H1 (cell line): ENCODE data around the gene REELD1. TPM values are rescaled to one million over a fixed set of nuclear protein-coding genes. Genes with fewer than 3 reads are reported as not detected.

Source experiments
- CTCF ChIA-PET: fragments of 300-600 bp; sonication (Branson Sonifier 250); formaldehyde crosslinking; loops from one replicate; lab custom pipeline; 2021; ENCODE audit not compliant: partially characterized antibody; lab: Charles Lee
- POLR2A ChIA-PET: fragments of 300-600 bp; sonication (Branson Sonifier 250); formaldehyde crosslinking; loops from one replicate; lab custom pipeline; 2021; ENCODE audit warnings: inconsistent platforms; ENCODE audit not compliant: partially characterized antibody; lab: Charles Lee
- DNase-seq, 2 experiments: peaks; one replicate each; pipeline versions ENCODE4 v3.0.0 to v3.0.0-alpha.2; 2010 to 2022; ENCODE audit warnings: low spot score in 2 of 2, low read depth in 1 of 2, mixed read lengths in 1 of 2
- FAIRE-seq: peaks from 2 replicates; lab custom pipeline; 2011; peaks lifted over from hg19 to GRCh38; lab: Jason Lieb, UNC
- H2AFZ ChIP-seq: 2 replicates; pipeline ENCODE4 v1.8.1; 2012; ENCODE audit warnings: low read length, inconsistent platforms
- H2AK5ac ChIP-seq: 2 replicates; pipeline ENCODE4 v1.6.1; 2013; ENCODE audit warnings: low read depth, low read length
- H2BK120ac ChIP-seq: replicated peaks from 2 replicates; pipeline ENCODE3; 2013; ENCODE audit warnings: low read depth, low read length, inconsistent platforms
- H2BK12ac ChIP-seq: 2 replicates; pipeline ENCODE4 v1.6.1; 2013; ENCODE audit warnings: low read depth, low read length
- H2BK15ac ChIP-seq: 2 replicates; pipeline ENCODE4 v1.6.1; 2013; ENCODE audit warnings: low read length
- H2BK20ac ChIP-seq: 2 replicates; pipeline ENCODE4 v1.6.1; 2013; ENCODE audit warnings: low read length
- H2BK5ac ChIP-seq: 2 replicates; pipeline ENCODE4 v1.6.1; 2013; ENCODE audit warnings: low read depth, low read length
- H3K14ac ChIP-seq: 2 replicates; pipeline ENCODE4 v1.6.1; 2013; ENCODE audit warnings: inconsistent platforms; ENCODE audit not compliant: insufficient read length
- H3K18ac ChIP-seq: 2 replicates; pipeline ENCODE4 v1.6.1; 2013; ENCODE audit warnings: low read length; ENCODE audit errors: extremely low read depth
- H3K23ac ChIP-seq: 2 replicates; pipeline ENCODE4 v1.6.1; 2013; ENCODE audit warnings: inconsistent platforms; ENCODE audit not compliant: insufficient read length
- H3K23me2 ChIP-seq: 2 replicates; pipeline ENCODE4 v1.6.1; 2013; ENCODE audit warnings: low read depth, low read length
- H3K27ac ChIP-seq: 2 replicates; pipeline ENCODE4 v1.6.1; 2011; ENCODE audit warnings: low read depth, low read length, inconsistent platforms
- H3K27me3 ChIP-seq, 4 experiments: replicated peaks in 1 of 4; 1 replicate in 1 of 4; 2 replicates in 3 of 4; pipeline versions ENCODE4 v1.6.1 to v1.8.1; 2011 to 2013; ENCODE audit warnings: low read length in 3 of 4, mild to moderate bottlenecking in 3 of 4, inconsistent platforms in 2 of 4, mixed read lengths in 2 of 4, moderate library complexity in 1 of 4; ENCODE audit not compliant: control insufficient read depth in 3 of 4, insufficient read depth in 3 of 4; ENCODE audit errors: extremely low read depth in 1 of 4
- H3K36me3 ChIP-seq, 4 experiments: 2 replicates each; pipeline versions ENCODE4 v1.6.1 to v1.8.1; 2011 to 2013; ENCODE audit warnings: mild to moderate bottlenecking in 4 of 4, low read length in 3 of 4, moderate library complexity in 2 of 4, control low read depth in 1 of 4, inconsistent platforms in 1 of 4; ENCODE audit not compliant: insufficient read depth in 4 of 4, control insufficient read depth in 2 of 4
- H3K4ac ChIP-seq: replicated peaks from 2 replicates; pipeline ENCODE3; 2013; ENCODE audit warnings: low read length, low read depth, mixed read lengths, inconsistent platforms; ENCODE audit not compliant: insufficient read length
- H3K4me1 ChIP-seq, 4 experiments: replicated peaks in 1 of 4; 1 replicate in 1 of 4; 2 replicates in 3 of 4; pipeline versions ENCODE4 v1.6.1 to v1.8.1; 2011 to 2013; ENCODE audit warnings: low read length in 3 of 4, inconsistent platforms in 2 of 4, mixed read lengths in 1 of 4; ENCODE audit not compliant: insufficient read depth in 4 of 4, control insufficient read depth in 3 of 4
- H3K4me2 ChIP-seq, 2 experiments: 2 replicates each; pipeline versions ENCODE4 v1.6.1 to v1.8.1; 2011 to 2013; ENCODE audit warnings: low read depth in 2 of 2, low read length in 2 of 2, control low read depth in 1 of 2, inconsistent platforms in 1 of 2, mild to moderate bottlenecking in 1 of 2; ENCODE audit not compliant: insufficient read depth in 1 of 2
- H3K4me3 ChIP-seq, 4 experiments: fragments of 200-600, 300-600 bp in 1 of 4; sonication (generic), shearing (Covaris generic), sonication (Bioruptor Twin) in 1 of 4; 2 replicates each; pipeline versions ENCODE4 v1.5.1 to v1.8.1; 2011 to 2016; ENCODE audit warnings: low read length in 4 of 4, low read depth in 3 of 4, control low read depth in 2 of 4, inconsistent platforms in 2 of 4, mild to moderate bottlenecking in 2 of 4, mixed read lengths in 1 of 4, moderate library complexity in 1 of 4; ENCODE audit not compliant: insufficient read depth in 2 of 4; ENCODE audit errors: extremely low read depth in 1 of 4
- H3K56ac ChIP-seq: replicated peaks from 2 replicates; pipeline ENCODE3; 2013; ENCODE audit warnings: low read depth, mild to moderate bottlenecking, mixed read lengths, low read length, inconsistent platforms; ENCODE audit not compliant: insufficient read length
- H3K79me1 ChIP-seq: 2 replicates; pipeline ENCODE4 v1.6.1; 2013; ENCODE audit warnings: low read depth, low read length, control low read depth
- H3K79me2 ChIP-seq, 2 experiments: 2 replicates each; pipeline versions ENCODE4 v1.6.1 to v1.8.1; 2012 to 2013; ENCODE audit warnings: low read length in 2 of 2, mild to moderate bottlenecking in 2 of 2, inconsistent platforms in 1 of 2; ENCODE audit not compliant: insufficient read depth in 2 of 2, control insufficient read depth in 1 of 2
- H3K9ac ChIP-seq, 4 experiments: replicated peaks in 1 of 4; 1 replicate in 1 of 4; 2 replicates in 3 of 4; pipeline versions ENCODE4 v1.6.1 to v1.8.1; 2011 to 2013; ENCODE audit warnings: low read depth in 3 of 4, low read length in 3 of 4, control low read depth in 2 of 4, mild to moderate bottlenecking in 2 of 4, moderate library complexity in 2 of 4, inconsistent platforms in 1 of 4; ENCODE audit errors: extremely low read depth in 1 of 4
- H3K9me3 ChIP-seq, 2 experiments: 2 replicates each; pipeline versions ENCODE4 v1.6.1 to v1.8.1; 2012 to 2013; ENCODE audit warnings: mild to moderate bottlenecking in 2 of 2, moderate library complexity in 2 of 2, control low read depth in 1 of 2, inconsistent platforms in 1 of 2, low read depth in 1 of 2, low read length in 1 of 2, mixed read lengths in 1 of 2; ENCODE audit not compliant: insufficient read depth in 2 of 2
- H4K20me1 ChIP-seq, 2 experiments: replicated peaks in 1 of 2; 2 replicates each; pipeline versions ENCODE3 to v1.8.1; 2011 to 2013; ENCODE audit warnings: inconsistent platforms in 2 of 2, low read length in 2 of 2, mild to moderate bottlenecking in 1 of 2; ENCODE audit not compliant: insufficient read depth in 2 of 2, control insufficient read depth in 1 of 2
- H4K5ac ChIP-seq: 2 replicates; pipeline ENCODE4 v1.6.1; 2013; ENCODE audit warnings: low read length, low read depth, mixed read lengths, inconsistent platforms; ENCODE audit not compliant: insufficient read length
- H4K8ac ChIP-seq: 2 replicates; pipeline ENCODE4 v1.8.0; 2013; ENCODE audit warnings: mild to moderate bottlenecking, moderate library complexity, low read length, inconsistent platforms; ENCODE audit not compliant: insufficient read depth; ENCODE audit errors: extremely low read depth
- H4K91ac ChIP-seq: replicated peaks from 2 replicates; pipeline ENCODE3; 2013; ENCODE audit warnings: low read length, mixed read lengths, inconsistent platforms; ENCODE audit not compliant: insufficient read length
- RFX5 ChIP-seq: IDR thresholded peaks from 2 replicates; pipeline ENCODE4 v1.6.1; 2011; ENCODE audit warnings: low read depth, low read length, improper control_type of control experiment, borderline replicate concordance
- RNF2 ChIP-seq: fragments of 200-900, 300-1000 bp; sonication (generic); IDR thresholded peaks from 2 replicates; pipeline ENCODE4 v1.7.1; 2016; ENCODE audit warnings: borderline replicate concordance, low read depth, mild to moderate bottlenecking, antibody characterized with exemption, low read length; ENCODE audit not compliant: poor library complexity, severe bottlenecking; ENCODE audit errors: missing control alignments
- SAP30 ChIP-seq: fragments of 300-600 bp; sonication (generic); IDR thresholded peaks from 2 replicates; pipeline ENCODE4 v1.7.1; 2012; ENCODE audit warnings: low read length, moderate library complexity, mild to moderate bottlenecking, inconsistent platforms; ENCODE audit not compliant: insufficient read depth, insufficient replicate concordance
- TAF7 ChIP-seq: optimal IDR thresholded peaks from 2 replicates; pipeline ENCODE3; 2011; ENCODE audit warnings: low read depth, mild to moderate bottlenecking, inconsistent platforms, low read length, moderate library complexity, borderline replicate concordance
- YY1 ChIP-seq: IDR thresholded peaks from 2 replicates; pipeline ENCODE4 v1.6.1; 2011; ENCODE audit warnings: low read depth, mild to moderate bottlenecking, low read length
- WGBS, 2 experiments: shearing (Covaris generic) in 1 of 2; methylation state at CpG; one replicate each; pipeline versions ENCODE4 v1.1.6 to v1.1.7; 2013 to 2015; ENCODE audit warnings: low lambda C conversion rate in 2 of 2, mixed read lengths in 2 of 2, inconsistent platforms in 1 of 2, low coverage in 1 of 2, missing lambda C conversion rate in 1 of 2; ENCODE audit not compliant: insufficient replicate concordance in 2 of 2, insufficient coverage in 1 of 2, insufficient read length in 1 of 2; ENCODE audit errors: extremely low coverage in 1 of 2, missing lambda C conversion rate in 1 of 2; 5-methylcytosine and 5-hydroxymethylcytosine counted together
- polyA plus RNA-seq, 7 experiments: library from polyadenylated mRNA; depleted of rRNA in 3 of 7; stranded (reverse) in 5 of 7; unstranded in 2 of 7; fragments of >200 nt in 5 of 7; fragments of 200-250 nt in 2 of 7; gene quantifications; 1 replicate in 5 of 7; 2 replicates in 1 of 7; 4 replicates in 1 of 7; pipeline versions ENCODE4 v1.2.1 to v1.2.3, GENCODE V29; 2011 to 2013; ENCODE audit warnings: missing spikeins in 2 of 7, mixed read lengths in 2 of 7
- total RNA-seq: library from RNA; stranded (reverse); fragmentation: NEBNext Ultra II Directional; extraction: Animal tissue kit (Norgen Biotek cat#: 25700); gene quantifications from 2 replicates; pipeline ENCODE4 v1.2.1, GENCODE V29; 2021

REELD1 gene
- total and polyA plus RNA-seq, 2 of the 8 experiments (the other 6 are each of a cell fraction or from before 2014, with no cell fraction given), result 0.03 TPM; not detected in 1

- H3K4me1 ChIP-seq, result no peaks in the 10 kb centered on the region
- H2BK12ac ChIP-seq, result no peak overlapping the region
- H3K56ac ChIP-seq, result no peak overlapping the region
- H4K5ac ChIP-seq, result no peak overlapping the region
- no peaks in the 10 kb centered on the region for H3K36me3 ChIP-seq
- no peak overlapping the region for H3K4me3 ChIP-seq
- no peak overlapping the region for H4K8ac ChIP-seq
- H3K14ac ChIP-seq, result no peak overlapping the region
- H2BK15ac ChIP-seq, result no peak overlapping the region
- FAIRE-seq, result no peak
- 89% methylated on average over 1 of the region's 1 CpG; no CpG with 5 or more reads in 1 of the 2 experiments for WGBS, 2 experiments
- no peak overlapping the region for H3K23ac ChIP-seq
- no peak overlapping the region for H4K91ac ChIP-seq
- no peak overlapping the region for H2AK5ac ChIP-seq
- CTCF ChIA-PET, result interaction anchor here (1.0 kb wide), 1 partner anchor 9 kb away, joined by 3 read pairs; no protein-coding TSS in a partner anchor
- H3K23me2 ChIP-seq, result no peaks in the 10 kb centered on the region
- H3K4me2 ChIP-seq, result no peak overlapping the region
- H2BK20ac ChIP-seq, result no peak overlapping the region
- no peaks in the 10 kb centered on the region for H4K20me1 ChIP-seq
- H3K4ac ChIP-seq, result no peak overlapping the region
- DNase-seq, result no peak
- H3K79me1 ChIP-seq, result no peaks in the 10 kb centered on the region
- no peak overlapping the region for H2BK5ac ChIP-seq
- H3K18ac ChIP-seq, result no peak overlapping the region
- no peak overlapping the region for H2AFZ ChIP-seq
- TF ChIP-seq TAF7 (no peak), SAP30 (no peak), RNF2 (no peak), RFX5 (no peak), YY1 (no peak)
- TF ChIP-seq, all 59 proteins: peak for 0
- no peak overlapping the region for H3K9ac ChIP-seq
- H2BK120ac ChIP-seq, result no peak overlapping the region
- H3K79me2 ChIP-seq, result no peaks in the 10 kb centered on the region
- no peaks in the 10 kb centered on the region for H3K27me3 ChIP-seq
- POLR2A ChIA-PET, result no interaction called here
- no peak overlapping the region for H3K27ac ChIP-seq
- no peaks in the 10 kb centered on the region for H3K9me3 ChIP-seq
These were observed 49.1 kb upstream of the REELD1 start for GRCh38 chr4:146165221-146165620.
